ENCODE measurements around the gene LENG8. TPM values are rescaled to one million over a fixed set of nuclear protein-coding genes. Genes with fewer than 3 reads are reported as not detected.
A peak's percentile ranks its signal among the peaks of the same experiment; 100 is the strongest.

Gene LENG8
- total and polyA plus RNA-seq, 2 experiments from 2014 or later = 42.1 to 74.3 TPM

- no peaks in the 10 kb centered on the region for H3F3A ChIP-seq (replicated peaks; ENCODE audit: low read depth)
- peaks cover 49% of the 10 kb centered on the region for H3K36me3 Mint-ChIP-seq (ENCODE audit: low read depth)
- TF ChIP-seq STAT1 (IDR thresholded peaks at IDR 0.05; ENCODE audit: unreplicated experiment) (no peak), REST (IDR thresholded peaks at IDR 0.05; ENCODE audit: unreplicated experiment) (no peak), ZNF462 (CRISPR knock-in tag; IDR thresholded peaks at IDR 0.05) (no peak), ZNF114 (CRISPR knock-in tag; IDR thresholded peaks at IDR 0.05) (no peak), JUNB (IDR thresholded peaks at IDR 0.05; ENCODE audit: unreplicated experiment) (no peak), NANOG (IDR thresholded peaks at IDR 0.05; ENCODE audit: borderline replicate concordance) (no peak), EZH2phosphoT487 (IDR thresholded peaks at IDR 0.05; ENCODE audit: unreplicated experiment) (no peak), ZNF331 (CRISPR knock-in tag; IDR thresholded peaks at IDR 0.05; ENCODE audit: low read depth) (no peak), CREB1 (CRISPR knock-in tag; IDR thresholded peaks at IDR 0.05; ENCODE audit: low read depth) (no peak), POLR2AphosphoS5 (IDR thresholded peaks at IDR 0.05; ENCODE audit: low read depth) (no peak), CTCF (conservative IDR thresholded peaks at IDR 0.05; ENCODE audit: low read depth in 2 of 2) (no peak), ETS1 (IDR thresholded peaks at IDR 0.05) (no peak), EZH2 (IDR thresholded peaks at IDR 0.05; ENCODE audit: low read depth, unreplicated experiment) (no peak)
- H3K79me2 ChIP-seq (replicated peaks; ENCODE audit: insufficient read depth) = peaks cover 61% of the 10 kb centered on the region
- peaks cover 12% of the 10 kb centered on the region for H3K9me3 Mint-ChIP-seq
- H3K4me3 Mint-ChIP-seq = peak overlapping the region; percentile 98
- no peaks in the 10 kb centered on the region for H3K27me3 ChIP-seq (ENCODE audit: insufficient read depth)
- H3K27ac Mint-ChIP-seq = peak overlapping the region; percentile 99
- peaks cover 36% of the 10 kb centered on the region for H4K20me1 ChIP-seq (replicated peaks; ENCODE audit: insufficient read depth)
- H3K4me2 ChIP-seq = peak overlapping the region; percentile 96
- no peaks in the 10 kb centered on the region for H3K9me2 ChIP-seq (ENCODE audit: insufficient read depth)
- peak; percentile 74 for DNase-seq (ENCODE audit: low spot score)
- H3K36me3 ChIP-seq (ENCODE audit: insufficient read depth) = peaks cover 18% of the 10 kb centered on the region
- H3K4me1 Mint-ChIP-seq = peaks cover 19% of the 10 kb centered on the region
- H3K4me3 ChIP-seq = peak overlapping the region; percentile 97
- H3K27ac ChIP-seq (ENCODE audit: low read depth) = peak overlapping the region; percentile 89
- ATAC-seq = peak; percentile 54
- peak overlapping the region; percentile 95 for H2AFZ ChIP-seq
- peaks cover 9% of the 10 kb centered on the region for H3K4me1 ChIP-seq (ENCODE audit: insufficient read depth)
- peaks cover 15% of the 10 kb centered on the region for H3K27me3 Mint-ChIP-seq (ENCODE audit: insufficient read depth, low read depth, poor library complexity)
Measured at GRCh38 chr19:54448040-54448773, 792 bp upstream of the LENG8 start.

Measured in GM23338 (cell line).